BLaER1 treated with 17β-estradiol and CSF1 and Interleukin-3, amounts not matched to agents 10 nM and 100 nM (cell line): ENCODE data around the gene PTPRR.

Experiments used
- H3K27ac ChIP-seq, 11 experiments: shearing (Covaris generic); formaldehyde crosslinking; 2 replicates each; pipeline ENCODE4 v1.8.1; 2022
- H3K27me3 ChIP-seq, 11 experiments: shearing (Covaris generic); formaldehyde crosslinking; 2 replicates each; pipeline ENCODE4 v1.8.1; 2022
- H3K36me3 ChIP-seq, 11 experiments: shearing (Covaris generic); formaldehyde crosslinking; 2 replicates each; pipeline ENCODE4 v1.8.1; 2022
- H3K4me1 ChIP-seq, 10 experiments: shearing (Covaris generic); formaldehyde crosslinking; 2 replicates each; pipeline ENCODE4 v1.8.1; 2022
- H3K4me2 ChIP-seq, 11 experiments: shearing (Covaris generic); formaldehyde crosslinking; 2 replicates each; pipeline ENCODE4 v1.8.1; 2022
- H3K4me3 ChIP-seq, 10 experiments: shearing (Covaris generic); formaldehyde crosslinking; 2 replicates each; pipeline ENCODE4 v1.8.1; 2022
- H3K9ac ChIP-seq, 11 experiments: shearing (Covaris generic); formaldehyde crosslinking; 2 replicates each; pipeline ENCODE4 v1.8.1; 2022
- H3K9me3 ChIP-seq, 11 experiments: shearing (Covaris generic); formaldehyde crosslinking; replicated peaks in 1 of 11; 2 replicates each; pipeline ENCODE4 v1.8.1; 2022
- H4K20me1 ChIP-seq, 11 experiments: shearing (Covaris generic); formaldehyde crosslinking; 2 replicates each; pipeline ENCODE4 v1.8.1; 2022
- Cebpa-rat ChIP-seq, 11 experiments: shearing (Covaris generic); IDR thresholded peaks; 2 replicates each; pipeline ENCODE4 v1.8.1; 2022

Gene PTPRR

DNA sequence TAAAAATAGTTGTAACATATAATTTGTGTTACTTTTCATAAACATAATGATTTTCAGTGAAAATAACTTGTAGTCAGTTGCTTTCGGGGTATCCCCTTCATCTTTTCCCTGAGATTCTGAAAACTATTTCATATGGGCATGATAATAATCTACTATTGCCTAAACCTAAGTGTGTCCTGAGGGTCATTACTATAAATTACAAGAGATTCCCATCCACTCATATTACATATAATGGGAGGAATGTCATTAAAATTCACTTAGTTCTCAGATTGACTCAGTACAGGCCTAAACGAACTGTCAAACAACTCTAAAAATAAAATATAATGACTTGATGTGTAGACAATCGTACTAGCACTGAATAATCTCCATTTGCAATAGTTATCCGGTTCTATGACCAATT, 72.7 kb downstream of the PTPRR start:
- Histone ChIP-seq H3K4me1 (0 out of 20 replicates have a peak, but pooled peaks cover 0 to 3% (median 0%) of the 10 kb centered on the region in 10 experiments), H3K4me3 (no peak overlapping the region), H3K27me3 (no peaks in the 10 kb centered on the region), H3K27ac (no peak overlapping the region), H3K9me3 (no peaks in the 10 kb centered on the region), H3K4me2 (no peak overlapping the region), H4K20me1 (no peaks in the 10 kb centered on the region), H3K36me3 (no peaks in the 10 kb centered on the region), H3K9ac (no peak overlapping the region)
- no peak for TF ChIP-seq Cebpa-rat (IDR thresholded peaks at IDR 0.05)

- Histone ChIP-seq H3K9me3 (no peaks in the 10 kb centered on the region), H3K27me3 (no peaks in the 10 kb centered on the region), H3K4me2 (no peak overlapping the region), H4K20me1 (no peaks in the 10 kb centered on the region), H3K36me3 (no peaks in the 10 kb centered on the region), H3K4me1 (0 out of 20 replicates have a peak, but pooled peaks cover 0 to 3% (median 0%) of the 10 kb centered on the region in 10 experiments), H3K9ac (no peak overlapping the region), H3K4me3 (no peak overlapping the region), H3K27ac (no peak overlapping the region)
- no peak for TF ChIP-seq Cebpa-rat (IDR thresholded peaks at IDR 0.05)
Observed at GRCh38 chr12:70845268-70845667, 75.3 kb downstream of the PTPRR start.

GRCh38 chr12:70843363-70843762, 77.2 kb downstream of the PTPRR start:
- TF ChIP-seq Cebpa-rat (IDR thresholded peaks at IDR 0.05): no peak
- Histone ChIP-seq H3K4me3 (no peak overlapping the region), H3K27me3 (no peaks in the 10 kb centered on the region), H3K9ac (no peak overlapping the region), H4K20me1 (no peaks in the 10 kb centered on the region), H3K4me2 (no peak overlapping the region), H3K27ac (no peak overlapping the region), H3K4me1 (no peaks in the 10 kb centered on the region), H3K36me3 (no peaks in the 10 kb centered on the region), H3K9me3 (no peaks in the 10 kb centered on the region)

DNA sequence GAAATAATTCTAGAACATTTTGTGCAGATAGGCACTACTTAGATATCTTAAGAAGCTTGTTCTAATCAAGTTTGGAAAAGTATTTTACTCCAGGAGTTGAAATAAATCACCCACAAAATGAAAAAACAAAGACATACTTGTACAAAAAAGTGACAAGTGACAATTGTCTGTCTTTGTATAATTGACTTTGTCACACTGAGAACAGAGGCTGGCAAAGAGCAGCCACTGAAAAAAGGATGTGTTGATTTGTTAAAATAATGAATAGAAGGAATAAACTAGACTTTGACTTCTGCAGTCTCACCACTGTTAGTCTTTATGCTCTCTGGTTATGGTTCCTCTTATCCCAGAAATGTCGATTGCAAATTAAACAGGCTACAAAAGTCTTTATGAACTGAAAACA, 77.6 kb downstream of the PTPRR start:
- Histone ChIP-seq H3K27ac (no peak overlapping the region), H3K4me3 (no peak overlapping the region), H3K27me3 (no peaks in the 10 kb centered on the region), H4K20me1 (no peaks in the 10 kb centered on the region), H3K4me1 (no peaks in the 10 kb centered on the region), H3K9me3 (no peaks in the 10 kb centered on the region), H3K4me2 (no peak overlapping the region), H3K36me3 (no peaks in the 10 kb centered on the region), H3K9ac (no peak overlapping the region)
- no peak for TF ChIP-seq Cebpa-rat (IDR thresholded peaks at IDR 0.05)

DNA sequence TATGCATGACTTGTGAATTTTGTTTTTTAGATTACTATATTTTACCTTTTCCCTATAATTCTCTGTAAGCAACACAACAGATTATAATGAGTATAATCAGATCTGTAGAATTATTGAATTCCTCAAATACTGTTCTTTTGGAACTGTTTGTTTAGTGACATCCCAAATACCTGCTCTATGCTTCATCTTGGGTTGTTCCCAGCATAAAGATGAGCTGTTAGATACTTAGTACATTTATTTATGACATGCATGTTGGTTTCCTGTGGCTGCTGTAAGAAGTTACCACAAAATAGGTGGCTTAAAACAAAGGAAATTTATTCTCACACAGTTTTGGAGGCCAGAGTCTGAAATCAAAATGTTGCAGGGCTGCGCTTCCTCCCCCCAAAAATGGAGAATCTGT, 78.4 kb downstream of the PTPRR start:
- H3K4me3 ChIP-seq: no peak overlapping the region
- no peaks in the 10 kb centered on the region for H3K36me3 ChIP-seq
- TF ChIP-seq Cebpa-rat (IDR thresholded peaks at IDR 0.05): no peak
- H3K27ac ChIP-seq: no peak overlapping the region
- no peaks in the 10 kb centered on the region for H4K20me1 ChIP-seq
- H3K9me3 ChIP-seq: no peaks in the 10 kb centered on the region
- H3K4me1 ChIP-seq: no peaks in the 10 kb centered on the region
- no peaks in the 10 kb centered on the region for H3K27me3 ChIP-seq
- no peak overlapping the region for H3K4me2 ChIP-seq
- H3K9ac ChIP-seq: no peak overlapping the region

GRCh38 chr12:70840656-70841350, 79.7 kb downstream of the PTPRR start:
- Histone ChIP-seq H4K20me1 (no peaks in the 10 kb centered on the region), H3K4me3 (no peak overlapping the region), H3K9me3 (no peaks in the 10 kb centered on the region), H3K36me3 (no peaks in the 10 kb centered on the region), H3K4me1 (no peaks in the 10 kb centered on the region), H3K4me2 (no peak overlapping the region), H3K27me3 (no peaks in the 10 kb centered on the region), H3K27ac (no peak overlapping the region), H3K9ac (no peak overlapping the region)
- no peak for TF ChIP-seq Cebpa-rat (IDR thresholded peaks at IDR 0.05)

DNA sequence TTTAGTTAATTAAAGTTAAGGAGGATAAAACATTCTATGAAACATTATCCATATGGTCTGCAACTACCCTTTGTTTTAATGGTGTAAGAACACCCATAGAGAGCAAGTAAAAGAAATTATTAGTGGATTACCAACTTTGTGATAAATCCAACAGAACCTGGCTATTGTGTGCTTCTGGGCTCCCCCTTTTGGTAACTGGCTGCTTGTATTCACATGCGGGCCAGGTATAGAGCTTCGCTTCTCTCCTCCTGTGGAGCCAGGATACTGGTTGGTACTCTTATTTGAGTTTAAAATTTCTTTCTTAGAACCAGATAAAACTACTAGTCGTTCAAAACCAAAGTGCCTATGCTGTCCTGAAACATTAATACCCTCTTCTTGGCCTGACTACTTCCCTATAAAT, 81.0 kb downstream of the PTPRR start:
- H3K4me1 ChIP-seq: no peaks in the 10 kb centered on the region
- no peak overlapping the region for H3K9ac ChIP-seq
- H3K27ac ChIP-seq: no peak overlapping the region
- no peak for TF ChIP-seq Cebpa-rat (IDR thresholded peaks at IDR 0.05)
- no peaks in the 10 kb centered on the region for H3K27me3 ChIP-seq
- no peak overlapping the region for H3K4me3 ChIP-seq
- no peak overlapping the region for H3K4me2 ChIP-seq
- no peaks in the 10 kb centered on the region for H3K9me3 ChIP-seq
- H3K36me3 ChIP-seq: no peaks in the 10 kb centered on the region
- no peaks in the 10 kb centered on the region for H4K20me1 ChIP-seq

DNA sequence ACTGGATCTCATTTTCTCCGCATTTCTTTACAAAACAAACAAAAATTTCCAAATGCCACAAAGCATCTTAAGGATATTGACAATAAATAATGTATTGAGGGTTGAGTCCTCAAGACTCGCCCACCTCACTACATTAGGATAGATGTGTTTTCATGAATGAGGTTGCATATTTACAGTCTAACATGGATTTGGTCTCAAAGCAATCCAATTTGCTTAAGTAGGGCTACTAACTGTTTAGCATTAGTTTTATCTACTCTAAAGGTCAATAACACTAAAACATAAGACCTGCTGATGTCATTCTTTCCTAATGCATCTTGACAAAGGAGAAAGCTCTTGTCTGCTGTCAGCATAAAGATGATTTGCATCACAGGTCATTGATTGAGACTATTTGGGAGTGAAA, 82.4 kb downstream of the PTPRR start:
- H3K4me3 ChIP-seq: no peak overlapping the region
- no peaks in the 10 kb centered on the region for H3K36me3 ChIP-seq
- no peaks in the 10 kb centered on the region for H3K27me3 ChIP-seq
- H3K27ac ChIP-seq: no peak overlapping the region
- no peak for TF ChIP-seq Cebpa-rat (IDR thresholded peaks at IDR 0.05)
- no peaks in the 10 kb centered on the region for H3K4me1 ChIP-seq
- H4K20me1 ChIP-seq: no peaks in the 10 kb centered on the region
- no peak overlapping the region for H3K9ac ChIP-seq
- no peak overlapping the region for H3K4me2 ChIP-seq
- no peaks in the 10 kb centered on the region for H3K9me3 ChIP-seq

DNA sequence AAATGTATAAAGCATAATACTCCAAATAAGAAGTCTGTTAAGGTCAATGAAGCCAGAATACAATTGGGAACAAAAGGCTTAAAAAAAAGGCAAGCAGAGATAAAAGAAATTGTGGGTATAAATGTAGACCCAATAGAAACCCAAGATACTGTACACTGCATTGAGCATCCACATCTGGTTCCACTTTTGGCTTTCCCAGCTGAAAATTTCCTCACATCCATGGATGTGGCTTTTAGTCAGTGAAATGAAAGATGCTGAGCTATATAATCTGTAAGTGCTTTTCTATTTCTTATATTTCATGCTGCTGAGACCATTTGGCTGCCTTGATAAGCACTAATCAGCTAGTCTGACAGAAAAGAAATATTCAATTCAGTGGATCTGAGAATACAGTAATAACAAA, 83.5 kb downstream of the PTPRR start:
- no peak overlapping the region for H3K4me2 ChIP-seq
- H3K9ac ChIP-seq: no peak overlapping the region
- H3K36me3 ChIP-seq: no peaks in the 10 kb centered on the region
- H3K9me3 ChIP-seq: no peaks in the 10 kb centered on the region
- TF ChIP-seq Cebpa-rat (IDR thresholded peaks at IDR 0.05): no peak
- no peaks in the 10 kb centered on the region for H4K20me1 ChIP-seq
- H3K27me3 ChIP-seq: no peaks in the 10 kb centered on the region
- H3K4me1 ChIP-seq: no peaks in the 10 kb centered on the region
- H3K4me3 ChIP-seq: no peak overlapping the region
- no peak overlapping the region for H3K27ac ChIP-seq

DNA sequence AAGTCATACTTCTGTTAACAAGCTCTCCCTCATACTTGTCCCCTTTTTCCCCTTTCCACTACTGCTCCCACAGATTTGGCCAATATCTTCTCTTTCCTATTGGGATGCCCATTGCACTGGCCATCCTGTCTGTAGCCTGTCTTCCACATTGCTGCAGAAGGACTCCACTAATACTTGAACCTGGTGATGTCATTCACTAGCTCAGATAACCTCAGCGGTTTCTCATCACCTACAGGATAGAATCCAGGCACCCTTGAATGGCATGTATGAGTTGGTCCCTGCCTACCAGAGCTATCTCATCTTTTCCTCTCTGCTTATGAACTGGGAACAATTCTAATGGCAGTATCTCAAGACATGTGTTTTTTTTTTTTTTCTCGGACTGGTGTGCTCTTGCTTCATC, 84.6 kb downstream of the PTPRR start:
- H3K36me3 ChIP-seq: no peaks in the 10 kb centered on the region
- no peak overlapping the region for H3K4me2 ChIP-seq

More for the DNA sequence above, 84.6 kb downstream of the PTPRR start:
- Histone ChIP-seq H3K9ac (no peak overlapping the region), H3K4me3 (no peak overlapping the region), H3K9me3 (no peaks in the 10 kb centered on the region), H3K27me3 (no peaks in the 10 kb centered on the region), H4K20me1 (no peaks in the 10 kb centered on the region), H3K27ac (no peak overlapping the region), H3K4me1 (0 out of 20 replicates have a peak, but pooled peaks cover 0 to 4% (median 0%) of the 10 kb centered on the region in 10 experiments)
- TF ChIP-seq Cebpa-rat (IDR thresholded peaks at IDR 0.05): no peak
